Measurements from ENCODE around the gene SLC39A11. TPM values are rescaled to one million over a fixed set of nuclear protein-coding genes. Genes with fewer than 3 reads are reported as not detected.
"Not testable (repeated sequence)": the region's sequence is repeated elsewhere in the genome, so short reads cannot be mapped to it uniquely, and the experiment has no call there.

Gene SLC39A11
- total RNA-seq (2014; rRNA removed): 8.6 and 16.7 TPM in 2 replicates
- 9.2 TPM for polyA plus RNA-seq (2012)

- DNase-seq (ENCODE audit: low read depth): peak; percentile 86
These were observed at the start of gene SLC39A11 for GRCh38 chr17:73092523-73093135. Gene SLC39A11 (minus strand): TSS chr17:73092688. CDS start chr17:73088764, 3,924 bp downstream.

- no peak for DNase-seq (ENCODE audit: low read depth)
These were observed 48.9 kb upstream of the SLC39A11 start for GRCh38 chr17:73141411-73141810.

GRCh38 chr17:73140566-73140965 lies 48.1 kb upstream of the SLC39A11 start:
- no peak for DNase-seq (ENCODE audit: low read depth)

GRCh38 chr17:73139296-73139695 lies 46.8 kb upstream of the SLC39A11 start:
- no peak for DNase-seq (ENCODE audit: low read depth)

- no peak for DNase-seq (ENCODE audit: low read depth)
These were observed 46.2 kb upstream of the SLC39A11 start for GRCh38 chr17:73138541-73139138.

GRCh38 chr17:73137376-73137775 lies 44.9 kb upstream of the SLC39A11 start:
- no peak for DNase-seq (ENCODE audit: low read depth)

- DNase-seq (ENCODE audit: low read depth): no peak
These were observed 43.3 kb upstream of the SLC39A11 start for GRCh38 chr17:73135766-73136165.

GRCh38 chr17:73133911-73134649 lies 41.6 kb upstream of the SLC39A11 start:
- no peak for DNase-seq (ENCODE audit: low read depth)

GRCh38 chr17:73132085-73132492 lies 39.6 kb upstream of the SLC39A11 start:
- no peak for DNase-seq (ENCODE audit: low read depth)

- DNase-seq (ENCODE audit: low read depth): not testable (repeated sequence)
These were observed 39.0 kb upstream of the SLC39A11 start for GRCh38 chr17:73131439-73131838.

- DNase-seq (ENCODE audit: low read depth): no peak
These were observed 38.5 kb upstream of the SLC39A11 start for GRCh38 chr17:73130977-73131376.

GRCh38 chr17:73128496-73128895 lies 36.0 kb upstream of the SLC39A11 start:
- no peak for DNase-seq (ENCODE audit: low read depth)

GRCh38 chr17:73126716-73127473 lies 34.4 kb upstream of the SLC39A11 start:
- DNase-seq (ENCODE audit: low read depth): no peak

GRCh38 chr17:73123606-73124320 lies 31.3 kb upstream of the SLC39A11 start:
- no peak for DNase-seq (ENCODE audit: low read depth)

- DNase-seq (ENCODE audit: low read depth): no peak
These were observed 30.6 kb upstream of the SLC39A11 start for GRCh38 chr17:73122953-73123605.

GRCh38 chr17:73121506-73121905 lies 29.0 kb upstream of the SLC39A11 start:
- DNase-seq (ENCODE audit: low read depth): no peak

GRCh38 chr17:73119631-73120030 lies 27.1 kb upstream of the SLC39A11 start:
- DNase-seq (ENCODE audit: low read depth): no peak

GRCh38 chr17:73118951-73119391 lies 26.5 kb upstream of the SLC39A11 start:
- no peak for DNase-seq (ENCODE audit: low read depth)

GRCh38 chr17:73118139-73118538 lies 25.7 kb upstream of the SLC39A11 start:
- DNase-seq (ENCODE audit: low read depth): no peak

- DNase-seq (ENCODE audit: low read depth): no peak
These were observed 19.8 kb upstream of the SLC39A11 start for GRCh38 chr17:73112246-73112645.

- no peak for DNase-seq (ENCODE audit: low read depth)
These were observed 18.9 kb upstream of the SLC39A11 start for GRCh38 chr17:73111386-73111785.
